OCI-LY3 (cell line): ENCODE data around the gene FEM1B.

Experiments used
- H2AFZ ChIP-seq: fragments of 200-600, 300-600 bp; shearing (Covaris generic); 2 replicates; pipeline ENCODE4 v1.6.0; 2014; ENCODE audit warnings: antibody characterized with exemption, low read depth, low read length
- H3K27ac ChIP-seq: fragments of 200-600, 300-600 bp; sonication (generic); 2 replicates; pipeline ENCODE4 v1.5.1; 2014; ENCODE audit warnings: mild to moderate bottlenecking, low read length, moderate library complexity, mixed read lengths
- H3K27me3 ChIP-seq: fragments of 200-600, 300-600 bp; sonication (generic); 2 replicates; pipeline ENCODE4 v1.6.1; 2014; ENCODE audit warnings: low read depth, low read length, mixed read lengths
- H3K36me3 ChIP-seq: fragments of 200-600, 300-600 bp; sonication (generic); replicated peaks from 2 replicates; pipeline ENCODE3; 2014; ENCODE audit warnings: low read depth, low read length, mixed read lengths
- H3K4me1 ChIP-seq: fragments of 300-600, 200-600 bp; sonication (generic); 2 replicates; pipeline ENCODE4 v1.6.1; 2014; ENCODE audit warnings: low read length, mixed read lengths
- H3K4me2 ChIP-seq: fragments of 200-600, 300-600 bp; sonication (generic); 2 replicates; pipeline ENCODE4 v1.6.1; 2014; ENCODE audit warnings: low read length, mixed read lengths
- H3K4me3 ChIP-seq: fragments of 300-600, 200-600 bp; sonication (generic); 2 replicates; pipeline ENCODE4 v1.5.1; 2014; ENCODE audit warnings: antibody characterized with exemption, mild to moderate bottlenecking, low read length, moderate library complexity
- H3K79me2 ChIP-seq: fragments of 300-600, 200-600 bp; shearing (Covaris generic); 2 replicates; pipeline ENCODE4 v1.6.1; 2014; ENCODE audit warnings: mild to moderate bottlenecking, low read length, mixed read lengths
- H3K9ac ChIP-seq: fragments of 300-600, 200-600 bp; shearing (Covaris generic); 2 replicates; pipeline ENCODE4 v1.6.0; 2014; ENCODE audit warnings: mild to moderate bottlenecking, low read length, moderate library complexity
- H3K9me3 ChIP-seq: fragments of 200-600, 300-600 bp; shearing (Covaris generic); 2 replicates; pipeline ENCODE4 v1.6.1; 2014; ENCODE audit warnings: low read length, mixed read lengths; ENCODE audit not compliant: insufficient read depth
- H4K20me1 ChIP-seq: fragments of 200-600, 300-600 bp; sonication (generic); 2 replicates; pipeline ENCODE4 v1.6.1; 2016; ENCODE audit warnings: low read length, mixed read lengths; ENCODE audit not compliant: insufficient read depth
- CTCF ChIP-seq: fragments of 200-600, 300-600 bp; sonication (generic); IDR thresholded peaks from 2 replicates; pipeline ENCODE4 v1.5.1; 2014; ENCODE audit warnings: antibody characterized with exemption, low read length, low read depth
- EZH2phosphoT487 ChIP-seq: fragments of 200-600 bp; shearing (Covaris generic); IDR thresholded peaks from 2 replicates; pipeline ENCODE4 v1.6.1; 2018; ENCODE audit warnings: antibody characterized with exemption, mixed run types, low read depth

The FEM1B gene

GRCh38 chr15:68272721-68273271 is 4.7 kb upstream of the FEM1B start:
- no peaks in the 10 kb centered on the region for H3K9me3 ChIP-seq
- H3K4me3 ChIP-seq, result no peak overlapping the region
- H4K20me1 ChIP-seq, result no peaks in the 10 kb centered on the region
- H3K9ac ChIP-seq, result no peak overlapping the region
- no peak for TF ChIP-seq EZH2phosphoT487
- TF ChIP-seq CTCF, result no peak
- no peak overlapping the region for H3K4me2 ChIP-seq
- 0 out of 2 replicates have a peak, but pooled peaks cover 6% of the 10 kb centered on the region for H3K79me2 ChIP-seq
- no peak overlapping the region for H3K27ac ChIP-seq
- H2AFZ ChIP-seq, result no peak overlapping the region
- no peaks in the 10 kb centered on the region; the same call in 1 of the 2 replicates for H3K27me3 ChIP-seq
- peaks cover 8% of the 10 kb centered on the region for H3K4me1 ChIP-seq
- no peaks in the 10 kb centered on the region for H3K36me3 ChIP-seq

- no peak for TF ChIP-seq CTCF
- TF ChIP-seq EZH2phosphoT487, result no peak
- Histone ChIP-seq H3K4me3 (no peak overlapping the region), H3K4me2 (no peak overlapping the region), H3K27me3 (no peaks in the 10 kb centered on the region), H3K27ac (no peak overlapping the region), H3K36me3 (peaks cover 2% of the 10 kb centered on the region), H3K4me1 (peaks cover 11% of the 10 kb centered on the region), H4K20me1 (peaks cover 11% of the 10 kb centered on the region), H2AFZ (no peak overlapping the region), H3K9me3 (no peaks in the 10 kb centered on the region), H3K9ac (no peak overlapping the region), H3K79me2 (peaks cover 21% of the 10 kb centered on the region)
Measured at GRCh38 chr15:68274201-68274848, 3.2 kb upstream of the FEM1B start.

GRCh38 chr15:68275165-68275746 is 2.3 kb upstream of the FEM1B start:
- H3K4me1 ChIP-seq, result peaks cover 20% of the 10 kb centered on the region
- no peaks in the 10 kb centered on the region for H3K27me3 ChIP-seq
- peaks cover 30% of the 10 kb centered on the region for H3K79me2 ChIP-seq
- H2AFZ ChIP-seq, result no peak overlapping the region
- H3K4me3 ChIP-seq, result no peak overlapping the region
- TF ChIP-seq CTCF (no peak), EZH2phosphoT487 (no peak)
- no peak overlapping the region for H3K4me2 ChIP-seq
- no peaks in the 10 kb centered on the region for H3K9me3 ChIP-seq
- H3K27ac ChIP-seq, result no peak overlapping the region
- H3K9ac ChIP-seq, result no peak overlapping the region
- H3K36me3 ChIP-seq, result peaks cover 11% of the 10 kb centered on the region
- H4K20me1 ChIP-seq, result peaks cover 20% of the 10 kb centered on the region

- Histone ChIP-seq H3K36me3 (peaks cover 13% of the 10 kb centered on the region), H2AFZ (peak overlapping the region; percentile 90), H3K79me2 (peaks cover 44% of the 10 kb centered on the region), H3K27ac (no peak overlapping the region), H3K4me2 (peak overlapping the region; percentile 76), H3K9me3 (no peaks in the 10 kb centered on the region), H3K4me3 (peak overlapping the region; percentile 95), H4K20me1 (peaks cover 32% of the 10 kb centered on the region), H3K27me3 (no peaks in the 10 kb centered on the region), H3K4me1 (peaks cover 31% of the 10 kb centered on the region), H3K9ac (peak overlapping the region; percentile 86; the same call in 1 of the 2 replicates)
- TF ChIP-seq EZH2phosphoT487 (no peak), CTCF (no peak)
Measured at GRCh38 chr15:68276668-68277067, 877 bp upstream of the FEM1B start.
